Measurements from ENCODE around the gene KL. TPM values are rescaled to one million over a fixed set of nuclear protein-coding genes. Genes with fewer than 3 reads are reported as not detected.

KL gene
- total RNA-seq, 3 donors from 2014 or later (not counting 1 experiment from before 2014, with no cell fraction given) = not detected

- H3K27ac Mint-ChIP-seq = no peak overlapping the region
- H3K27me3 Mint-ChIP-seq (ENCODE audit: low read depth in 2 of 2) = peaks cover 0 to 3% of the 10 kb centered on the region in 2 donors
- H3K9me3 Mint-ChIP-seq = no peaks in the 10 kb centered on the region
- TF ChIP-seq, protein P1, sequence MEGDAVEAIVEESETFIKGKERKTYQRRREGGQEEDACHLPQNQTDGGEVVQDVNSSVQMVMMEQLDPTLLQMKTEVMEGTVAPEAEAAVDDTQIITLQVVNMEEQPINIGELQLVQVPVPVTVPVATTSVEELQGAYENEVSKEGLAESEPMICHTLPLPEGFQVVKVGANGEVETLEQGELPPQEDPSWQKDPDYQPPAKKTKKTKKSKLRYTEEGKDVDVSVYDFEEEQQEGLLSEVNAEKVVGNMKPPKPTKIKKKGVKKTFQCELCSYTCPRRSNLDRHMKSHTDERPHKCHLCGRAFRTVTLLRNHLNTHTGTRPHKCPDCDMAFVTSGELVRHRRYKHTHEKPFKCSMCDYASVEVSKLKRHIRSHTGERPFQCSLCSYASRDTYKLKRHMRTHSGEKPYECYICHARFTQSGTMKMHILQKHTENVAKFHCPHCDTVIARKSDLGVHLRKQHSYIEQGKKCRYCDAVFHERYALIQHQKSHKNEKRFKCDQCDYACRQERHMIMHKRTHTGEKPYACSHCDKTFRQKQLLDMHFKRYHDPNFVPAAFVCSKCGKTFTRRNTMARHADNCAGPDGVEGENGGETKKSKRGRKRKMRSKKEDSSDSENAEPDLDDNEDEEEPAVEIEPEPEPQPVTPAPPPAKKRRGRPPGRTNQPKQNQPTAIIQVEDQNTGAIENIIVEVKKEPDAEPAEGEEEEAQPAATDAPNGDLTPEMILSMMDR (IDR thresholded peaks at IDR 0.05) = no peak
- H3K4me1 Mint-ChIP-seq = no peaks in the 10 kb centered on the region
- Histone ChIP-seq H3K4me1 (ENCODE audit: control insufficient read depth, insufficient read depth, low read length) (no peaks in the 10 kb centered on the region), H3K27me3 (ENCODE audit: control insufficient read depth, insufficient read depth, low read length) (no peaks in the 10 kb centered on the region), H3K27ac (ENCODE audit: low read length) (no peak overlapping the region), H3K9me3 (ENCODE audit: control insufficient read depth, insufficient read depth, low read length) (no peaks in the 10 kb centered on the region), H3K4me3 (ENCODE audit: low read length) (no peak overlapping the region), H3K36me3 (ENCODE audit: control insufficient read depth, insufficient read depth, low read length) (no peaks in the 10 kb centered on the region)
- ATAC-seq (no peak), DNase-seq (no peak)
- no peak overlapping the region for H3K4me3 Mint-ChIP-seq
- WGBS (ENCODE audit: insufficient coverage) = 85% methylated on average over 3 of the region's 3 CpGs
- no peaks in the 10 kb centered on the region for H3K36me3 Mint-ChIP-seq
- intact Hi-C loops (cut with micrococcal nuclease) = no loop called here
Measured at GRCh38 chr13:33058776-33059327, 42.6 kb downstream of the KL start.

- Histone ChIP-seq H3K9me3 (ENCODE audit: control insufficient read depth, insufficient read depth, low read length) (no peaks in the 10 kb centered on the region), H3K27me3 (ENCODE audit: control insufficient read depth, insufficient read depth, low read length) (no peaks in the 10 kb centered on the region), H3K27ac (ENCODE audit: low read length) (no peak overlapping the region), H3K4me1 (ENCODE audit: control insufficient read depth, insufficient read depth, low read length) (no peaks in the 10 kb centered on the region), H3K36me3 (ENCODE audit: control insufficient read depth, insufficient read depth, low read length) (no peaks in the 10 kb centered on the region), H3K4me3 (ENCODE audit: low read length) (no peak overlapping the region)
- H3K27ac Mint-ChIP-seq = no peak overlapping the region
- no peak for DNase-seq
- WGBS (ENCODE audit: insufficient coverage) = 88% methylated on average over 15 of the region's 15 CpGs
- H3K9me3 Mint-ChIP-seq = no peaks in the 10 kb centered on the region
- no peak for ATAC-seq
- TF ChIP-seq, protein P1 (IDR thresholded peaks at IDR 0.05) = no peak
- H3K4me1 Mint-ChIP-seq = no peaks in the 10 kb centered on the region
- H3K36me3 Mint-ChIP-seq = no peaks in the 10 kb centered on the region
- H3K27me3 Mint-ChIP-seq (ENCODE audit: low read depth in 2 of 2) = peaks cover 0 to 2% of the 10 kb centered on the region in 2 donors
- intact Hi-C loops (cut with micrococcal nuclease) = no loop called here
- no peak overlapping the region for H3K4me3 Mint-ChIP-seq
Measured at GRCh38 chr13:33060815-33061214, 44.6 kb downstream of the KL start.

DNA sequence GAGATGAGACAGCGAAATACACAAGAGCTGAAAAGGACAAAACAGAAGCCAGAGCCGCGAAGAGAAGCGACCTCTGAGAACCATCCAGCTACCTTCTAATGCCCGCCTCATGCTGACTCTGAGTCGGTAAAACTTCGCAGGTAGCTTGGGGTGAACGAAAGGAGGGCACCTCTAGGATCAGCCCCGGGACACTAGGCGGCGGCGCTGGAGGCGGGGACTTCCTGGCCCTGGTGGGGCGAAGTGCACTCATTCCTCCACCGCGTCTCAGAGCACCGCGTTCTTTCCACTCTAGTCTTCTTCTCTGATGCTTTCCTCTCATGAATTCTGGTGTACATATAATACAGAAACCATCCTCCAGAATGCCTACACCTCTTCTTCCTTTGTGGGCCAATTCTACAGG is 50.1 kb downstream of the KL start:
- ATAC-seq = no peak

More for the DNA sequence above, 50.1 kb downstream of the KL start:
- no peaks in the 10 kb centered on the region for H3K9me3 ChIP-seq (ENCODE audit: control insufficient read depth, insufficient read depth, low read length)
- TF ChIP-seq, protein P1 (IDR thresholded peaks at IDR 0.05) = no peak
- no peak overlapping the region for H3K27ac ChIP-seq (ENCODE audit: low read length)
- Mint-ChIP-seq H3K36me3 (no peaks in the 10 kb centered on the region), H3K9me3 (no peaks in the 10 kb centered on the region), H3K27ac (no peak overlapping the region), H3K4me1 (no peaks in the 10 kb centered on the region), H3K27me3 (ENCODE audit: low read depth in 2 of 2) (peaks cover 0 to 3% of the 10 kb centered on the region in 2 donors), H3K4me3 (no peak overlapping the region)
- no peak for DNase-seq
- 95% methylated on average over 18 of the region's 18 CpGs for WGBS (ENCODE audit: insufficient coverage)
- H3K27me3 ChIP-seq (ENCODE audit: control insufficient read depth, insufficient read depth, low read length) = no peaks in the 10 kb centered on the region
- no peaks in the 10 kb centered on the region for H3K36me3 ChIP-seq (ENCODE audit: control insufficient read depth, insufficient read depth, low read length)
- intact Hi-C loops (cut with micrococcal nuclease) = no loop called here
- H3K4me1 ChIP-seq (ENCODE audit: control insufficient read depth, insufficient read depth, low read length) = no peaks in the 10 kb centered on the region
- no peak overlapping the region for H3K4me3 ChIP-seq (ENCODE audit: low read length)
